Liver (tissue), 9 donors: ENCODE results near the gene AGBL4. TPM values are rescaled to one million over a fixed set of nuclear protein-coding genes. Genes with fewer than 3 reads are reported as not detected.

Experiments
- DNase-seq: peaks from one replicate; pipeline ENCODE4 v3.0.0-alpha.2; 2017; ENCODE audit warnings: low spot score
- H3K27ac ChIP-seq, 2 donors: one replicate each; pipeline ENCODE4 v1.7.0; 2013; ENCODE audit warnings: inconsistent platforms in 2 of 2, low read length in 2 of 2, control low read depth in 1 of 2, low read depth in 1 of 2, mild to moderate bottlenecking in 1 of 2
- H3K27me3 ChIP-seq, 4 donors: one replicate each; pipeline versions ENCODE4 v1.6.1 to v1.7.0; 2013; ENCODE audit warnings: low read length in 3 of 4, inconsistent platforms in 1 of 4, mild to moderate bottlenecking in 1 of 4, moderate library complexity in 1 of 4; ENCODE audit not compliant: control insufficient read depth in 4 of 4, insufficient read depth in 4 of 4
- H3K36me3 ChIP-seq, 4 donors: one replicate each; pipeline versions ENCODE4 v1.6.1 to v1.7.0; 2013; ENCODE audit warnings: low read length in 3 of 4, mild to moderate bottlenecking in 3 of 4, low read depth in 1 of 4, moderate library complexity in 1 of 4; ENCODE audit not compliant: control insufficient read depth in 4 of 4, insufficient read depth in 3 of 4
- H3K4me1 ChIP-seq, 4 donors: one replicate each; pipeline versions ENCODE4 v1.6.1 to v1.7.0; 2013; ENCODE audit warnings: low read length in 3 of 4, mild to moderate bottlenecking in 3 of 4, moderate library complexity in 1 of 4; ENCODE audit not compliant: control insufficient read depth in 4 of 4, insufficient read depth in 4 of 4
- H3K4me3 ChIP-seq, 3 donors: one replicate each; pipeline versions ENCODE4 v1.6.1 to v1.7.0; 2013; ENCODE audit warnings: low read length in 3 of 3, control low read depth in 1 of 3, low read depth in 1 of 3, mild to moderate bottlenecking in 1 of 3
- H3K9ac ChIP-seq, 2 donors: one replicate each; pipeline ENCODE4 v1.7.0; 2013; ENCODE audit warnings: low read length in 2 of 2, mild to moderate bottlenecking in 2 of 2, moderate library complexity in 2 of 2, control low read depth in 1 of 2, low read depth in 1 of 2
- H3K9me3 ChIP-seq, 4 donors: one replicate each; pipeline versions ENCODE4 v1.6.1 to v1.7.0; 2013; ENCODE audit warnings: low read length in 3 of 4; ENCODE audit not compliant: control insufficient read depth in 4 of 4
- HNF4A ChIP-seq, 2 donors: conservative IDR thresholded peaks; 2 replicates each; pipeline ENCODE4 v1.6.1; 2016; ENCODE audit warnings: antibody characterized with exemption in 2 of 2, mild to moderate bottlenecking in 2 of 2
- NR2F2 ChIP-seq: IDR thresholded peaks from 2 replicates; pipeline ENCODE4 v1.6.1; 2016; ENCODE audit warnings: antibody characterized with exemption
- RAD21 ChIP-seq, 2 donors: IDR thresholded peaks; 2 replicates each; pipeline ENCODE4 v1.6.1; 2016; ENCODE audit warnings: antibody characterized with exemption in 2 of 2, mild to moderate bottlenecking in 2 of 2
- RXRA ChIP-seq, 2 donors: IDR thresholded peaks; 2 replicates each; pipeline ENCODE4 v1.6.1; 2017 to 2018; ENCODE audit warnings: antibody characterized with exemption in 2 of 2, mild to moderate bottlenecking in 1 of 2
- SP1 ChIP-seq: IDR thresholded peaks from 2 replicates; pipeline ENCODE4 v1.6.1; 2018; ENCODE audit warnings: antibody characterized with exemption, mild to moderate bottlenecking
- polyA plus RNA-seq, 2 donors: library from polyadenylated mRNA; stranded (reverse) in 1 of 2; unstranded in 1 of 2; fragments of 200-250 nt in 1 of 2; fragments of >200 nt in 1 of 2; fragmentation: Nextera tagmentation in 1 of 2; extraction: Ambion mirVana in 1 of 2; gene quantifications; one replicate each; pipeline versions ENCODE4 v1.2.1 to v1.2.3, GENCODE V29; 2013 to 2015
- total RNA-seq, 2 donors: library from RNA; depleted of rRNA; stranded (reverse); fragments of >200 nt; gene quantifications; one replicate each; pipeline ENCODE4 v1.2.3, GENCODE V29; 2014
- TF ChIP-seq, protein P1 (sequence below): IDR thresholded peaks from 2 replicates; pipeline ENCODE4 v1.6.1; 2016; ENCODE audit warnings: antibody characterized with exemption
- TF ChIP-seq, protein P2 (sequence below): IDR thresholded peaks from 2 replicates; pipeline ENCODE4 v1.6.1; 2016; ENCODE audit warnings: antibody characterized with exemption, mild to moderate bottlenecking
- TF ChIP-seq, protein P3 (sequence below): fragments of 150-350 bp; IDR thresholded peaks from 2 replicates; pipeline ENCODE4 v1.5.1; 2017; ENCODE audit warnings: improper control_type of control experiment, low read depth, low read length; ENCODE audit not compliant: missing input control
- TF ChIP-seq, protein P4 (sequence below): IDR thresholded peaks from 2 replicates; pipeline ENCODE4 v1.6.1; 2016; ENCODE audit warnings: antibody characterized with exemption
- donor health status: healthy.
- donor health status: healthy.
- donor health status: healthy.
- donor health status: healthy.
- donor health status: healthy.

The AGBL4 gene
- total and polyA plus RNA-seq, 4 donors = 0.75 to 0.76 TPM; not detected in 2

DNA sequence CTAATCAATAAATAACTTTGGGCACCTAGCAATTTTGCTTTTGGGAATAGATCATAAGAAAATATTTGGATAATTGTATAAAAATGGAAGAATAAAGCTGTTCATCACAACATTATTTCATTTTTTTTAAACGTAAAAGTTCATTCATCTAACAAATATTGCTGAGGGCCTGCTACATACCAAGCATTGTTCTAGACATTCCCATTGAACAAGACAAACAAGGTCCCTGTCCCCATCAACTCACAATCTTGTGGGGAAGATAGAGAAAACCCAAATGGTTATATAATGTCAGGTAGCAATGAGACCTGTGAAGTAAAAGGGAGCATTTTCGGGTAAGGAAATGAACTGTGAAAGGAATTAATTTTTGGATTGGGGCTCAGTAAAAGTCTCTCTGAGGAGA, 1193.0 kb downstream of the AGBL4 start (continued):
- TF ChIP-seq, protein P1, sequence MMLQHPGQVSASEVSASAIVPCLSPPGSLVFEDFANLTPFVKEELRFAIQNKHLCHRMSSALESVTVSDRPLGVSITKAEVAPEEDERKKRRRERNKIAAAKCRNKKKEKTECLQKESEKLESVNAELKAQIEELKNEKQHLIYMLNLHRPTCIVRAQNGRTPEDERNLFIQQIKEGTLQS = no peak

DNA sequence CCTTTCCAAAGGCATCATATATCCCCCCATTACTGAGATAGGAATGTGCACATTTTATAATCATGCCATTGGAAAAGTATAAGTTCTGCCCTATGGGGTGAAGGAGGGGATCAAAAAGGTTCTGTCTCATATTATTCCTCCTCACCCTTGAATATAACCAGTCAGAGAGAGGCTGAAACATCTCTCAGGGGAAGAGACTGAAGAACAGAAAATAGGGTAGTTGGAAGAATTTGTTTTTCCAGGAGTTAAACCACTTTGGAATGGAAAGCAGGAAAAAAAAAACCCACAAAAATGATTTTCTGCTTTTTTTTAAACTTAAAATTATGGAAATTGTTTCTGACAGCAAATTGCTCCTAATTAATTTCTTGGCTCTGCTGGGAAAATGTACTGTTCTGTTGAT, 1194.3 kb downstream of the AGBL4 start:
- no peak overlapping the region for H3K27ac ChIP-seq
- H3K27me3 ChIP-seq = no peaks in the 10 kb centered on the region
- H3K36me3 ChIP-seq = no peaks in the 10 kb centered on the region
- no peak overlapping the region for H3K9ac ChIP-seq
- H3K4me3 ChIP-seq = no peak overlapping the region
- H3K4me1 ChIP-seq = no peaks in the 10 kb centered on the region
- H3K9me3 ChIP-seq = no peaks in the 10 kb centered on the region
- DNase-seq = no peak
- TF ChIP-seq RXRA (IDR thresholded peaks at IDR 0.05) (no peak), HNF4A (conservative IDR thresholded peaks at IDR 0.05) (no peak)
- TF ChIP-seq, protein P2, sequence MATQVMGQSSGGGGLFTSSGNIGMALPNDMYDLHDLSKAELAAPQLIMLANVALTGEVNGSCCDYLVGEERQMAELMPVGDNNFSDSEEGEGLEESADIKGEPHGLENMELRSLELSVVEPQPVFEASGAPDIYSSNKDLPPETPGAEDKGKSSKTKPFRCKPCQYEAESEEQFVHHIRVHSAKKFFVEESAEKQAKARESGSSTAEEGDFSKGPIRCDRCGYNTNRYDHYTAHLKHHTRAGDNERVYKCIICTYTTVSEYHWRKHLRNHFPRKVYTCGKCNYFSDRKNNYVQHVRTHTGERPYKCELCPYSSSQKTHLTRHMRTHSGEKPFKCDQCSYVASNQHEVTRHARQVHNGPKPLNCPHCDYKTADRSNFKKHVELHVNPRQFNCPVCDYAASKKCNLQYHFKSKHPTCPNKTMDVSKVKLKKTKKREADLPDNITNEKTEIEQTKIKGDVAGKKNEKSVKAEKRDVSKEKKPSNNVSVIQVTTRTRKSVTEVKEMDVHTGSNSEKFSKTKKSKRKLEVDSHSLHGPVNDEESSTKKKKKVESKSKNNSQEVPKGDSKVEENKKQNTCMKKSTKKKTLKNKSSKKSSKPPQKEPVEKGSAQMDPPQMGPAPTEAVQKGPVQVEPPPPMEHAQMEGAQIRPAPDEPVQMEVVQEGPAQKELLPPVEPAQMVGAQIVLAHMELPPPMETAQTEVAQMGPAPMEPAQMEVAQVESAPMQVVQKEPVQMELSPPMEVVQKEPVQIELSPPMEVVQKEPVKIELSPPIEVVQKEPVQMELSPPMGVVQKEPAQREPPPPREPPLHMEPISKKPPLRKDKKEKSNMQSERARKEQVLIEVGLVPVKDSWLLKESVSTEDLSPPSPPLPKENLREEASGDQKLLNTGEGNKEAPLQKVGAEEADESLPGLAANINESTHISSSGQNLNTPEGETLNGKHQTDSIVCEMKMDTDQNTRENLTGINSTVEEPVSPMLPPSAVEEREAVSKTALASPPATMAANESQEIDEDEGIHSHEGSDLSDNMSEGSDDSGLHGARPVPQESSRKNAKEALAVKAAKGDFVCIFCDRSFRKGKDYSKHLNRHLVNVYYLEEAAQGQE = no peak
- TF ChIP-seq, protein P3, sequence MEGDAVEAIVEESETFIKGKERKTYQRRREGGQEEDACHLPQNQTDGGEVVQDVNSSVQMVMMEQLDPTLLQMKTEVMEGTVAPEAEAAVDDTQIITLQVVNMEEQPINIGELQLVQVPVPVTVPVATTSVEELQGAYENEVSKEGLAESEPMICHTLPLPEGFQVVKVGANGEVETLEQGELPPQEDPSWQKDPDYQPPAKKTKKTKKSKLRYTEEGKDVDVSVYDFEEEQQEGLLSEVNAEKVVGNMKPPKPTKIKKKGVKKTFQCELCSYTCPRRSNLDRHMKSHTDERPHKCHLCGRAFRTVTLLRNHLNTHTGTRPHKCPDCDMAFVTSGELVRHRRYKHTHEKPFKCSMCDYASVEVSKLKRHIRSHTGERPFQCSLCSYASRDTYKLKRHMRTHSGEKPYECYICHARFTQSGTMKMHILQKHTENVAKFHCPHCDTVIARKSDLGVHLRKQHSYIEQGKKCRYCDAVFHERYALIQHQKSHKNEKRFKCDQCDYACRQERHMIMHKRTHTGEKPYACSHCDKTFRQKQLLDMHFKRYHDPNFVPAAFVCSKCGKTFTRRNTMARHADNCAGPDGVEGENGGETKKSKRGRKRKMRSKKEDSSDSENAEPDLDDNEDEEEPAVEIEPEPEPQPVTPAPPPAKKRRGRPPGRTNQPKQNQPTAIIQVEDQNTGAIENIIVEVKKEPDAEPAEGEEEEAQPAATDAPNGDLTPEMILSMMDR = no peak
- TF ChIP-seq, protein P4, sequence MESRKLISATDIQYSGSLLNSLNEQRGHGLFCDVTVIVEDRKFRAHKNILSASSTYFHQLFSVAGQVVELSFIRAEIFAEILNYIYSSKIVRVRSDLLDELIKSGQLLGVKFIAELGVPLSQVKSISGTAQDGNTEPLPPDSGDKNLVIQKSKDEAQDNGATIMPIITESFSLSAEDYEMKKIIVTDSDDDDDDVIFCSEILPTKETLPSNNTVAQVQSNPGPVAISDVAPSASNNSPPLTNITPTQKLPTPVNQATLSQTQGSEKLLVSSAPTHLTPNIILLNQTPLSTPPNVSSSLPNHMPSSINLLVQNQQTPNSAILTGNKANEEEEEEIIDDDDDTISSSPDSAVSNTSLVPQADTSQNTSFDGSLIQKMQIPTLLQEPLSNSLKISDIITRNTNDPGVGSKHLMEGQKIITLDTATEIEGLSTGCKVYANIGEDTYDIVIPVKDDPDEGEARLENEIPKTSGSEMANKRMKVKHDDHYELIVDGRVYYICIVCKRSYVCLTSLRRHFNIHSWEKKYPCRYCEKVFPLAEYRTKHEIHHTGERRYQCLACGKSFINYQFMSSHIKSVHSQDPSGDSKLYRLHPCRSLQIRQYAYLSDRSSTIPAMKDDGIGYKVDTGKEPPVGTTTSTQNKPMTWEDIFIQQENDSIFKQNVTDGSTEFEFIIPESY = no peak

DNA sequence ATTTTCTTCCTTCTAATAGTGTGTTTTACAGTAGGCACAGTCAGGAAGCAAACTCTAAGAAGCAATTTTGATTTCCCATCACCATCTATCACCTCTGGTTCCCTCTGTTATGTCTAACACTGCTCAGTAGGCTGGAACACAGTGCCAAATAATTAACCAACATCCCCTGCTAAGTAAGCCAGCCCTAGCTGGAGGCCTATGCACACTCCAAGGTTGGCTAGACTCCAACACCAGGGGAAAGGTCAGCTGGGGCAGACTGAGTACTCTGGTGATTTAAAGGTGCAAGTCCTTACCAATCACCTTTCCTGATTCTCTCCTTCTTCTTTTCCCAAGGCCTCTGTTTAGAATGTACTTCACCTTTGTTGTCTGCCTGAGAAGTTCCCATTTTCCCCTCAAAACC, 1200.6 kb downstream of the AGBL4 start:
- TF ChIP-seq, protein P3 = no peak
- TF ChIP-seq SP1 = no peak
- TF ChIP-seq NR2F2 = peak; percentile 76
- TF ChIP-seq, protein P2 = peak; percentile 15
- TF ChIP-seq HNF4A (conservative IDR thresholded peaks at IDR 0.05) = peak; percentile 18 to 44
- TF ChIP-seq RAD21 (IDR thresholded peaks at IDR 0.05) = peak in 1 of 2 donors; percentile 11
- peak; percentile 47 to 62 for TF ChIP-seq RXRA (IDR thresholded peaks at IDR 0.05)
- no peaks in the 10 kb centered on the region for H3K27me3 ChIP-seq
- no peak overlapping the region for H3K27ac ChIP-seq
- no peaks in the 10 kb centered on the region for H3K9me3 ChIP-seq
- no peak overlapping the region for H3K4me3 ChIP-seq
- DNase-seq = peak; percentile 56
- H3K9ac ChIP-seq = no peak overlapping the region
- H3K4me1 ChIP-seq = peaks cover 0 to 6% (median 1%) of the 10 kb centered on the region in 4 donors
- no peaks in the 10 kb centered on the region for H3K36me3 ChIP-seq
